A673 (cell line): ENCODE results near the gene EFCAB5. TPM values are rescaled to one million over a fixed set of nuclear protein-coding genes. Genes with fewer than 3 reads are reported as not detected.

Experiments used
- BruUV-seq: library from RNA; stranded (reverse); fragments of 400-500 nt; replicated peaks from 2 replicates; lab custom pipeline; 2021; lab: Mats Ljungman, UMichigan
- CTCF ChIA-PET: fragments of 300-600 bp; sonication (Branson Sonifier 250); formaldehyde crosslinking; loops from one replicate; lab custom pipeline; 2022; ENCODE audit warnings: antibody characterized with exemption; lab: Charles Lee
- POLR2A ChIA-PET: fragments of 300-600 bp; sonication (Branson Sonifier 250); formaldehyde crosslinking; loops from one replicate; lab custom pipeline; 2022; ENCODE audit warnings: antibody characterized with exemption; ENCODE audit not compliant: low non-redundant PET; lab: Charles Lee
- DNase-seq: peaks from one replicate; pipeline ENCODE4 v3.0.0-alpha.2; 2015; ENCODE audit warnings: low spot score
- H3K27ac ChIP-seq: fragments of 200-600 bp; sonication (generic); 2 replicates; pipeline ENCODE4 v1.5.1; 2016; ENCODE audit warnings: mixed run types, low read depth, mild to moderate bottlenecking, mixed read lengths, antibody characterized with exemption, low read length; ENCODE audit not compliant: poor library complexity, severe bottlenecking
- H3K27me3 ChIP-seq: fragments of 200-600 bp; sonication (generic); replicated peaks from 2 replicates; pipeline ENCODE4 v1.6.1; 2017; ENCODE audit warnings: mixed run types, low read depth, mild to moderate bottlenecking, mixed read lengths, antibody characterized with exemption, low read length; ENCODE audit not compliant: insufficient read depth, poor library complexity
- H3K36me3 ChIP-seq: fragments of 200-600 bp; sonication (generic); 2 replicates; pipeline ENCODE4 v1.6.1; 2016; ENCODE audit warnings: mixed run types, mild to moderate bottlenecking, mixed read lengths, antibody characterized with exemption, low read length; ENCODE audit not compliant: insufficient read depth, poor library complexity, severe bottlenecking
- H3K4me1 ChIP-seq: fragments of 200-600 bp; sonication (generic); 2 replicates; pipeline ENCODE4 v1.6.1; 2017; ENCODE audit warnings: mixed run types, mild to moderate bottlenecking, mixed read lengths, antibody characterized with exemption, low read length; ENCODE audit not compliant: insufficient read depth, poor library complexity, severe bottlenecking
- H3K4me3 ChIP-seq: fragments of 200-600 bp; sonication (generic); 2 replicates; pipeline ENCODE4 v1.5.1; 2016; ENCODE audit warnings: low read depth, mixed run types, mild to moderate bottlenecking, mixed read lengths, low read length; ENCODE audit not compliant: poor library complexity, severe bottlenecking
- H3K9me3 ChIP-seq: fragments of 200-600 bp; sonication (generic); 2 replicates; pipeline ENCODE4 v1.6.1; 2016; ENCODE audit warnings: mixed run types, low read depth, mild to moderate bottlenecking, mixed read lengths, antibody characterized with exemption, low read length; ENCODE audit not compliant: poor library complexity, severe bottlenecking
- EZH2 ChIP-seq: fragments of 200-600 bp; sonication (generic); IDR thresholded peaks from 2 replicates; pipeline ENCODE4 v1.6.1; 2017; ENCODE audit warnings: borderline replicate concordance, low read depth, mild to moderate bottlenecking, mixed read lengths, antibody characterized with exemption, low read length; ENCODE audit not compliant: poor library complexity, severe bottlenecking
- intact Hi-C: fragments of 100-400 bp; cut with micrococcal nuclease; formaldehyde crosslinking; loops from one replicate; pipeline ENCODE4 v1.10.0; 2022; ENCODE audit not compliant: unreplicated experiment
- total RNA-seq: library from RNA; stranded (reverse); gene quantifications from 2 replicates; pipeline ENCODE4 v1.2.3, GENCODE V29; 2021
- TF ChIP-seq, protein P1 (sequence below): fragments of 300-800, 200-600 bp; sonication (generic); conservative IDR thresholded peaks from 2 replicates; pipeline ENCODE4 v1.5.1; 2017; ENCODE audit warnings: low read depth, mild to moderate bottlenecking, antibody characterized with exemption, low read length, moderate library complexity, mixed read lengths

The EFCAB5 gene
- total RNA-seq, 1 experiment from 2014 or later, result 2.8 TPM

DNA sequence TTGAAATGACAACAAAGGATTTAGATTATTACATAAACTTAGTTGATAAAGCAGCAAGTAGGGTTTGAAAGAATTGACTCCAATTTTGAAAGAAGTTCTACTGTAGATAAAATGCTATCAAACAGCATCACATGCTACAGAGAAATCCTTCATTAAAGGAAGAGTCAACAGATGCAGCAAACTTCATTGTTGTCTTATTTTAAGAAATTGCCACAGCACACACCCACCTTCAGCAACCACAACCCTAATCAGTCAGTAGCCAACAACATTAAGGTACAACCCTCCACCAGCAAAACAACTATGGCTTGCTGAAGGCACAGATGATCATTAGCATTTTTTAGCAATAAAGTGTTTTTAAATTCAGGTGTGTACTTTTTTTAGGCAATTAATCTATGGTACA lies 100.1 kb downstream of the EFCAB5 start:
- Histone ChIP-seq H3K36me3 (no peaks in the 10 kb centered on the region), H3K27ac (peak overlapping the region; percentile 89), H3K9me3 (no peaks in the 10 kb centered on the region), H3K4me1 (peaks cover 21% of the 10 kb centered on the region), H3K4me3 (no peak overlapping the region), H3K27me3 (no peaks in the 10 kb centered on the region)
- POLR2A ChIA-PET, result no interaction called here
- no peak for TF ChIP-seq EZH2
- TF ChIP-seq, protein P1, sequence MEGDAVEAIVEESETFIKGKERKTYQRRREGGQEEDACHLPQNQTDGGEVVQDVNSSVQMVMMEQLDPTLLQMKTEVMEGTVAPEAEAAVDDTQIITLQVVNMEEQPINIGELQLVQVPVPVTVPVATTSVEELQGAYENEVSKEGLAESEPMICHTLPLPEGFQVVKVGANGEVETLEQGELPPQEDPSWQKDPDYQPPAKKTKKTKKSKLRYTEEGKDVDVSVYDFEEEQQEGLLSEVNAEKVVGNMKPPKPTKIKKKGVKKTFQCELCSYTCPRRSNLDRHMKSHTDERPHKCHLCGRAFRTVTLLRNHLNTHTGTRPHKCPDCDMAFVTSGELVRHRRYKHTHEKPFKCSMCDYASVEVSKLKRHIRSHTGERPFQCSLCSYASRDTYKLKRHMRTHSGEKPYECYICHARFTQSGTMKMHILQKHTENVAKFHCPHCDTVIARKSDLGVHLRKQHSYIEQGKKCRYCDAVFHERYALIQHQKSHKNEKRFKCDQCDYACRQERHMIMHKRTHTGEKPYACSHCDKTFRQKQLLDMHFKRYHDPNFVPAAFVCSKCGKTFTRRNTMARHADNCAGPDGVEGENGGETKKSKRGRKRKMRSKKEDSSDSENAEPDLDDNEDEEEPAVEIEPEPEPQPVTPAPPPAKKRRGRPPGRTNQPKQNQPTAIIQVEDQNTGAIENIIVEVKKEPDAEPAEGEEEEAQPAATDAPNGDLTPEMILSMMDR, result no peak
- BruUV-seq, result TSS peak; percentile 93
- CTCF ChIA-PET, result interaction anchor here (1.9 kb wide), 1 partner anchor 52 kb away, joined by 10 read pairs; no protein-coding TSS in a partner anchor
- DNase-seq, result no peak
- intact Hi-C loops, result loop anchor here (2.0 to 10.0 kb wide), 2 partner anchors 49 to 317 kb away; no protein-coding TSS in a partner anchor

DNA sequence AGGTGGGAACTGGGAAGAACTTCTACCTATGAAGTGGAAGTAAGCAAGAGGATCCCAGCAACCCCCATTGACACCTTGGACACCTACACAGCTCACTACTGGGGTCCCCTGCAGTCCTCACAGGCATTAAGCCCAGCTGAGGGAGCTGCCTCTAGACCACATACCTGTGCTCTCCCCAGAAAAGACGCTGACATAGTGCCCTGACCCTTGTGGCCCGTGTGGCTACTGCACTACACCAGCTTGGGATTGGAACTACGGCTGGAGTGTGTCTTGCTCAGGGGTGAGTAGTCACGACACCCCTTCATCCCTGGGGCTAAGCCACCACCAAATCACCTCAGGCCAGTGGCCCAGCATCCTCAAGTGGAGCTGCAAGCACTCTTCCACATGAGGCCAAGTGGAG lies 120.9 kb downstream of the EFCAB5 start:
- Histone ChIP-seq H3K27ac (no peak overlapping the region), H3K36me3 (no peaks in the 10 kb centered on the region), H3K4me1 (no peaks in the 10 kb centered on the region), H3K27me3 (no peaks in the 10 kb centered on the region), H3K9me3 (peaks cover 24% of the 10 kb centered on the region), H3K4me3 (no peak overlapping the region)
- POLR2A ChIA-PET, result interaction anchor here (0.6 kb wide), 1 partner anchor 425 kb away, joined by 3 read pairs; no protein-coding TSS in a partner anchor
- DNase-seq, result no peak
- intact Hi-C loops, result no loop called here
- BruUV-seq, result no TSS peak
- CTCF ChIA-PET, result no interaction called here
- TF ChIP-seq, protein P1, result no peak
- no peak for TF ChIP-seq EZH2

DNA sequence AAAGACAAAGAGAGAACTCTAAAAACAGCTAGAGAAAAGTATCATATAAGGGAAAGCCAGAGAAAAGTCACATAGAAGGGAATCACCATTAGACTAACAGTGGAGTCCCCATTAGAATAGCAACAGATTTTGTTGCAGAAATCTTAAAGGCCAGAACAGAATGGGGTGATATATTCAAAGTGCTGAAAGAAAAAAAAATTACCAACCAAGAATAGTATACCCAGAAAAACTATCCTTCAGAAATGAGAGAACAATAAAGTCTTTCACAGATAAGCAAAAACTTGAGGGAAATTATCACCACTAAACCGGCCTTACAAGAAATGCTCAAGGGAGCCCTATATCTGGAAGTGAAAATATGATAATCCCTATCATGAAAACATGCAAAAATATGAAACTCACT lies 123.3 kb downstream of the EFCAB5 start:
- no peak for DNase-seq
- Histone ChIP-seq H3K36me3 (no peaks in the 10 kb centered on the region), H3K27ac (no peak overlapping the region), H3K27me3 (no peaks in the 10 kb centered on the region), H3K4me3 (no peak overlapping the region), H3K4me1 (no peaks in the 10 kb centered on the region), H3K9me3 (peaks cover 24% of the 10 kb centered on the region)
- TF ChIP-seq EZH2, result no peak
- TF ChIP-seq, protein P1, result no peak
- ChIA-PET CTCF (no interaction called here), POLR2A (no interaction called here)
- intact Hi-C loops, result no loop called here
- no TSS peak for BruUV-seq
